MM.1S (cell line): ENCODE results near the gene SBF1.

Experiments
- CTCF ChIP-seq: fragments of 300-600 bp; sonication (generic); IDR thresholded peaks from 2 replicates; pipeline ENCODE4 v1.5.1; 2016; ENCODE audit warnings: antibody characterized with exemption, low read length, mixed read lengths
- EZH2 ChIP-seq: fragments of 300-600 bp; sonication (generic); optimal IDR thresholded peaks from 2 replicates; pipeline ENCODE3; 2017; ENCODE audit warnings: low read depth, mild to moderate bottlenecking, antibody characterized with exemption, low read length, mixed read lengths
- EZH2phosphoT487 ChIP-seq: fragments of 300-600 bp; sonication (generic); IDR thresholded peaks from 2 replicates; pipeline ENCODE4 v1.6.1; 2018; ENCODE audit warnings: antibody characterized with exemption, low read length

GRCh38 chr22:50416996-50417395 lies 57.8 kb downstream of the SBF1 start:
- TF ChIP-seq CTCF (no peak), EZH2 (no peak), EZH2phosphoT487 (no peak)
